ENCODE measurements around the gene GPRC5C. TPM values are rescaled to one million over a fixed set of nuclear protein-coding genes. Genes with fewer than 3 reads are reported as not detected.

The GPRC5C gene
- total RNA-seq, 1 experiment from 2014 or later: 15.5 TPM

- DNase-seq: no peak
- Histone ChIP-seq H3K4ac (ENCODE audit: low read depth, low read length) (no peak overlapping the region), H3K27me3 (ENCODE audit: insufficient read depth, low read length) (peaks cover 11% of the 10 kb centered on the region; the same call in 1 of the 2 replicates), H3T11ph (ENCODE audit: low read length) (no peak overlapping the region), H3K18ac (ENCODE audit: insufficient read length, low read depth, low read length) (no peak overlapping the region), H3K4me2 (ENCODE audit: insufficient read depth, insufficient read length, low read length) (no peak overlapping the region), H3K14ac (ENCODE audit: insufficient read depth, low read length) (no peak overlapping the region), H3K4me1 (ENCODE audit: insufficient read depth, low read length) (peaks cover 6% of the 10 kb centered on the region; the same call in 1 of the 2 replicates), H4K8ac (replicated peaks; ENCODE audit: insufficient read length, low read depth, low read length) (no peak overlapping the region), H3K56ac (ENCODE audit: insufficient read length, low read depth, low read length) (no peak overlapping the region), H4K5ac (ENCODE audit: insufficient read length, low read depth, low read length) (no peak overlapping the region), H4K91ac (ENCODE audit: insufficient read length, low read depth, low read length) (no peak overlapping the region), H2BK5ac (ENCODE audit: insufficient read length, low read length) (no peak overlapping the region), H2AFZ (ENCODE audit: low read length) (no peak overlapping the region), H2BK120ac (ENCODE audit: low read depth, low read length, poor library complexity, severe bottlenecking) (no peak overlapping the region), H2AK5ac (ENCODE audit: insufficient read length, low read length) (no peak overlapping the region), H3K27ac (ENCODE audit: insufficient read length, low read depth, low read length) (no peak overlapping the region), H3K9ac (ENCODE audit: extremely low read depth, insufficient read length, low read length) (no peak overlapping the region), H3K9me3 (ENCODE audit: control insufficient read depth, low read depth, low read length) (no peaks in the 10 kb centered on the region), H2BK20ac (ENCODE audit: low read depth, low read length, poor library complexity, severe bottlenecking) (no peak overlapping the region), H3K79me2 (ENCODE audit: insufficient read depth, low read length) (no peaks in the 10 kb centered on the region), H3K79me1 (ENCODE audit: insufficient read depth, low read depth, low read length, poor library complexity, severe bottlenecking) (no peaks in the 10 kb centered on the region), H2BK12ac (ENCODE audit: insufficient read length, low read depth, low read length) (no peak overlapping the region), H4K20me1 (ENCODE audit: control insufficient read depth, insufficient read depth, insufficient read length) (no peaks in the 10 kb centered on the region), H3K23ac (ENCODE audit: insufficient read length, low read depth, low read length) (no peak overlapping the region), H2BK15ac (ENCODE audit: low read depth, low read length) (no peak overlapping the region), H3K23me2 (ENCODE audit: insufficient read length, low read depth, low read length, poor library complexity, severe bottlenecking) (peaks cover 7% of the 10 kb centered on the region)
- no peak for TF ChIP-seq CTCF (conservative IDR thresholded peaks at IDR 0.05)
- Mint-ChIP-seq H3K4me3 (no peak overlapping the region; a peak in 1 of 5 replicates), H3K27ac (no peak overlapping the region), H3K4me1 (peaks cover 36 to 50% of the 10 kb centered on the region in 2 experiments), H3K36me3 (ENCODE audit: insufficient read depth in 1 of 3, low read depth in 3 of 3) (no peaks in the 10 kb centered on the region), H3K27me3 (ENCODE audit: low read depth) (peaks cover 61% of the 10 kb centered on the region), H3K9me3 (no peaks in the 10 kb centered on the region)
- no CpG with 5 or more reads among the region's 5 CpGs for WGBS (ENCODE audit: extremely low coverage, insufficient read length, low lambda C conversion rate)
Observed at GRCh38 chr17:74455821-74456220, 23.9 kb downstream of the GPRC5C start.

Data from H9 (cell line).